ENCODE measurements around the gene ARFGAP2. TPM values are rescaled to one million over a fixed set of nuclear protein-coding genes. Genes with fewer than 3 reads are reported as not detected.

ARFGAP2 gene
- total RNA-seq, 1 donor from 2014 or later = 105 TPM

DNA sequence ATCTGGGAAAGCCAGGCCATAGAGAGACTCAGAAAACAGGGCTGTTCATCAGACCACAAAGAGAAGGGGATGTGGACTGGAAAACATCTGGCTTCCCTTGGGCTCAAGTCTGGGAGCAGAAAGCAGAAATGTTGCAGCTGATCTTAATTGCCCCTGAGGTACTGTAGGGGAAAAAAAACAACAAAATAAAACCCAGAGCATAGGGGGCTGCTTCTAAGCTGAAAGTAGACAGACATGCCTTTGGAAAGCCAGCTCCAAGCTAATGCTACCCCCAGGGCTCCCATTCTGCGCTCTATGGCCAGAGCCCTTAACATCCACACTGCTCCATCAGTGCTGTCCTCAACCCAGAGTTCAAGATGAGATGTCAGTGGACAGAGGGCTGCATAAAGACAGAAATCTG is 11.6 kb upstream of the ARFGAP2 start:
- DNase-seq (ENCODE audit: low spot score in 2 of 2, unreplicated experiment in 2 of 2) = no peak
- Mint-ChIP-seq H3K27ac (peak overlapping the region; percentile 85), H3K4me1 (peaks cover 39% of the 10 kb centered on the region), H3K4me3 (no peak overlapping the region), H3K27me3 (ENCODE audit: low read depth) (no peaks in the 10 kb centered on the region), H3K36me3 (no peaks in the 10 kb centered on the region), H3K9me3 (no peaks in the 10 kb centered on the region)
- TF ChIP-seq, protein P1, sequence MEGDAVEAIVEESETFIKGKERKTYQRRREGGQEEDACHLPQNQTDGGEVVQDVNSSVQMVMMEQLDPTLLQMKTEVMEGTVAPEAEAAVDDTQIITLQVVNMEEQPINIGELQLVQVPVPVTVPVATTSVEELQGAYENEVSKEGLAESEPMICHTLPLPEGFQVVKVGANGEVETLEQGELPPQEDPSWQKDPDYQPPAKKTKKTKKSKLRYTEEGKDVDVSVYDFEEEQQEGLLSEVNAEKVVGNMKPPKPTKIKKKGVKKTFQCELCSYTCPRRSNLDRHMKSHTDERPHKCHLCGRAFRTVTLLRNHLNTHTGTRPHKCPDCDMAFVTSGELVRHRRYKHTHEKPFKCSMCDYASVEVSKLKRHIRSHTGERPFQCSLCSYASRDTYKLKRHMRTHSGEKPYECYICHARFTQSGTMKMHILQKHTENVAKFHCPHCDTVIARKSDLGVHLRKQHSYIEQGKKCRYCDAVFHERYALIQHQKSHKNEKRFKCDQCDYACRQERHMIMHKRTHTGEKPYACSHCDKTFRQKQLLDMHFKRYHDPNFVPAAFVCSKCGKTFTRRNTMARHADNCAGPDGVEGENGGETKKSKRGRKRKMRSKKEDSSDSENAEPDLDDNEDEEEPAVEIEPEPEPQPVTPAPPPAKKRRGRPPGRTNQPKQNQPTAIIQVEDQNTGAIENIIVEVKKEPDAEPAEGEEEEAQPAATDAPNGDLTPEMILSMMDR (IDR thresholded peaks at IDR 0.05; ENCODE audit: unreplicated experiment) = no peak

DNA sequence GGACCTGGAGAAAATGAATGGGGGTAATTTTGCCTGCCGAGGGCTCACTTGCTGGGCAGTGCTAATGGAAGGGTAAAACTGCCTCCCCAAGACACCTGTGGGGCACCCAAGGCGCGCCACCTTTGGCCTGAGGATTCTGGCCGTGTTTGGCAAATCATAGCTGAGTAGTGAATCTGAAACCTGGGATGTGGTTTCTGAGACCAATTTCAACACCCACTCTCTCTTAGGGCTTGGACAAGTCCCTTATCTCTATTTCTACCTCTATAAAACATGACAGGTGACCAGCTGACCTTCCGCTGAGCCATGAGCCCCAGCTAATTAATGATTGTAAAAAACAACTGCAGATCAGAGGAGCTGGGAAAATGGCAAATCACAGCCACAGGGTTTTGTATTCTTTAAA is 11.0 kb upstream of the ARFGAP2 start:
- peak overlapping the region; percentile 85 for H3K27ac Mint-ChIP-seq
- no peaks in the 10 kb centered on the region for H3K27me3 Mint-ChIP-seq (ENCODE audit: low read depth)
- H3K9me3 Mint-ChIP-seq = no peaks in the 10 kb centered on the region
- DNase-seq (ENCODE audit: low spot score in 2 of 2, unreplicated experiment in 2 of 2) = no peak
- H3K4me1 Mint-ChIP-seq = peaks cover 38% of the 10 kb centered on the region
- TF ChIP-seq, protein P1 (IDR thresholded peaks at IDR 0.05; ENCODE audit: unreplicated experiment) = no peak
- peak overlapping the region; percentile 70 for H3K4me3 Mint-ChIP-seq
- no peaks in the 10 kb centered on the region for H3K36me3 Mint-ChIP-seq

DNA sequence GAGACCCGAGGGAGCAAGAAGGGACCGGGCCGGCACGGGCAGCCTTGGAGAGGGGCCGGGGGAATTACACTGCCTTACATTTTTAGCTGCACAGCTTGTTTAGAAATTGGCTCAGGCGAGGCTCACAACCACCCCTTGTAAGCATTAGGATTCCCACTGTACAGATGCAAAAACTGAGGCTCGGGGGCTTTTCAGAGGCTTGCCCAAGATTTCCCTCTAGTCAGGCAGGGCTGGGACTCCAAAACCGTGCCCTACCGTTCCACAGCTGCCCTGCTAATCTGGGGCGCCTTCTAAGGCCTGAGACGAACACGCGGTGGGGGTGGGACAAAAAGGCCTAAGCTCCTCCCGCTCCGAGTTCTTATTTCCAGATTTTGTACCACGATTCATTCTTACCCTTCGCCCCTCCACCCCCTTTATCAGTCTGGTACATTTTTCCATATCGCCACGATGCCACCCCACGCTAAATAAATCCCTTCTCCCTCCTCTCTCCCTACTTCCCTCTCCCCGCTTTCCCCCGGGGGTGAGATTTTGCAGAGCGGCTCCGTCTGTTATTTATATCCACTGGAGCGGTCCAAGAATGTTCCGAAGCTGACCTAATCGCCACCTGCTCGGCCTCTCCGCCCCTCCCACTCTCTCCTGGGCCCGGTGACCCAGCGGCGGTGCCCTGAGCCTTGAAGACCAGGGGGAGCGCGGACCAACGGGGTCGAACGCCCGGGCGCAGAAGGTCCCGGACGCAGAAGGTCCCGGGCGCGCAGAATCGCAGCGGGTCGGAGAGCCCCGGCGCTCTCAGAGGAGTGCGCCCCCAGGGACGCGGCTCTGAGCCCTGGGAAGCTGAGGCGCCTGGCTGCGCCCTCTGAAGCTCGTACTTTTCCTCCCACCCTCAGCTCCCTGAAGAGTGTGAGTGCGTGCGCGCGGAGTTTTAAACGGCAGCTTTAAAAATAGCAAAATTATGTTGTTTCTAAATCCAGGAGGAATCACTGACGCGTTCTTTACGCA is 10.3 kb upstream of the ARFGAP2 start:
- TF ChIP-seq, protein P1 (IDR thresholded peaks at IDR 0.05; ENCODE audit: unreplicated experiment) = no peak
- peak overlapping the region; percentile 85 for H3K27ac Mint-ChIP-seq
- H3K9me3 Mint-ChIP-seq = no peaks in the 10 kb centered on the region
- H3K4me1 Mint-ChIP-seq = peaks cover 34% of the 10 kb centered on the region
- H3K36me3 Mint-ChIP-seq = no peaks in the 10 kb centered on the region
- no peaks in the 10 kb centered on the region for H3K27me3 Mint-ChIP-seq (ENCODE audit: low read depth)
- peak overlapping the region; percentile 70 for H3K4me3 Mint-ChIP-seq
- DNase-seq (ENCODE audit: low spot score in 2 of 2, unreplicated experiment in 2 of 2) = peak in 1 of 2 experiments; percentile 55

DNA sequence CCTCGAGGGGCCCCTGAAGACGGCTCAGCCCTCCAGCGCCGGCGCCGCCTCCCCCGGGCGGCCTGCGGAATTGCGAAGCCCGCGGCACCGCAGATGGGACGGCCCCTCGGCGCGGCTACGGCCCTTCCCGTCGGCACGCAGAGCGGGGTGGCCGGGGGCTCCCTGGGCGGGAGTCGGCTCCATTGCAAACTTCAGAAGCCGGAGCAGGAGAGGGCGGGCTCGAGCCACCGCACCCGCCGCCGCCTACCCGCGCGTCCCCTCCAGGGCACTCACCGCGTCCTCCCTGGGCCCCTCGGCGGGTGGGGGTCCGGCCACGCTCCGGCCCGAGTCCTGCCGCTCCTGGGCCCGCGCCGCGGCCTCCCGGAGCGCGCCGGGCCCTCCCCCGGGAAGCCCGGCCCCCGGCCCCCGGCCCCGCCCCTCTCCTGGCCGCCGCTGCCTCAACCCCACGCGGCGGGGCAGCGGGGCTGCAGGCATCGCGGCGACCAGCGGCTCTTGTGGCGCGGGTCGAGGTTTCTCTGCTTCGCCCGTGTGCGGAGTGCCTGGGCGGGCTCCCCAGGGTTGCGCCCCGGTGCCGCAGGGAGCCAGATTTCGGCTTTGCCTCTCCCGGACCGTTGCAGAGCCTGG is 9.5 kb upstream of the ARFGAP2 start, which contains the start of gene PACSIN3:
PACSIN3 (minus strand) TSS at position 359 of the 624 bp plus-strand sequence. CDS start 3,707 bp downstream, outside the sequence.
- Mint-ChIP-seq H3K9me3 (no peaks in the 10 kb centered on the region), H3K4me1 (peaks cover 34% of the 10 kb centered on the region), H3K4me3 (peak within 1 kb of the TSS; percentile 76), H3K36me3 (no peaks in the 10 kb centered on the region), H3K27me3 (ENCODE audit: low read depth) (no peaks in the 10 kb centered on the region), H3K27ac (peak within 1 kb of the TSS; percentile 73)
- TF ChIP-seq, protein P1 (IDR thresholded peaks at IDR 0.05; ENCODE audit: unreplicated experiment) = no peak
- DNase-seq (ENCODE audit: low spot score in 2 of 2, unreplicated experiment in 2 of 2) = peak; percentile 50 to 71

DNA sequence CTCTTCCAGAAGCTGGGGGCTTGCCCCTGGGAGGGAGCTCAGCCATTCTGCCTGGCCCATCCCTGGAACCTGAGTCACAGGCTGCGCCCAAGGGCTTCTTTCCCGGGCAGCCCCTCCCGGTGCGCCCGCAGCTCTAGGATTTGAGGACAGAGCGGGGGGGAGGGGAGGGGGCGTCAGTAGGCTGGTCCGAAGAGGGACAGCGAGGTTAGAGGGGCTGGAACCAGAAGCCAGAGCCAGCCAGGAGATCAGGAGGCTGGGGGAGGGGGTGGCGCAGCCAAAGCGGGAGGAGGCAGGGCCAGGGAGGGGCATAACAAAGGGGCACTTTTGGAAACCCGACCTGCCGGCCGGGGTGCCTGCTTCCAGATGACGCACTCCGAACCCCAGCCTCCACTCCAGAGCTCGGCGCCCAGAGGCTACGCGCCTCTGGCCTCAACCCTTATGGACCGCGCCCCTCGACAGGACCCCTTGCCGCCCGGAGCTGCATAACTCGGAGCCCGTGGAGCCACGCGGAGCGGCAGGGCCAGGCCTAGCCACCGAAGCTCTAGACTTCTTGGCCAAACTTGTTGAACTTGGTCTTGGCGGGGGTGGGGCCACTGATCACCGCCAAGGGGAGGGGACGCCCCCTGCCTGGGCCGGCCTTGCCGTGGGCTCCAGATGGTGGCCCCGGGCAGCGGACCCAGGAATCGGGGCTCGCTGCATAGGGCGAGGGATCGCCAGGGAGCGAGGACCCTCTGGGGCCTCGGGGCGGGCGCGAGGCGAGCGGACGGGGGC is 8.8 kb upstream of the ARFGAP2 start:
- H3K27ac Mint-ChIP-seq = peak overlapping the region; percentile 73

More for the DNA sequence above, 8.8 kb upstream of the ARFGAP2 start:
- H3K9me3 Mint-ChIP-seq = no peaks in the 10 kb centered on the region
- peak in 1 of 2 experiments; percentile 57 for DNase-seq (ENCODE audit: low spot score in 2 of 2, unreplicated experiment in 2 of 2)
- peaks cover 34% of the 10 kb centered on the region for H3K4me1 Mint-ChIP-seq
- no peaks in the 10 kb centered on the region for H3K36me3 Mint-ChIP-seq
- H3K4me3 Mint-ChIP-seq = peak overlapping the region; percentile 76
- TF ChIP-seq, protein P1 (IDR thresholded peaks at IDR 0.05; ENCODE audit: unreplicated experiment) = no peak
- no peaks in the 10 kb centered on the region for H3K27me3 Mint-ChIP-seq (ENCODE audit: low read depth)
